ENCODE measurements around the gene HSD11B2. TPM values are rescaled to one million over a fixed set of nuclear protein-coding genes. Genes with fewer than 3 reads are reported as not detected.

The HSD11B2 gene
- total RNA-seq, 1 donor from 2014 or later: 8.5 TPM

DNA sequence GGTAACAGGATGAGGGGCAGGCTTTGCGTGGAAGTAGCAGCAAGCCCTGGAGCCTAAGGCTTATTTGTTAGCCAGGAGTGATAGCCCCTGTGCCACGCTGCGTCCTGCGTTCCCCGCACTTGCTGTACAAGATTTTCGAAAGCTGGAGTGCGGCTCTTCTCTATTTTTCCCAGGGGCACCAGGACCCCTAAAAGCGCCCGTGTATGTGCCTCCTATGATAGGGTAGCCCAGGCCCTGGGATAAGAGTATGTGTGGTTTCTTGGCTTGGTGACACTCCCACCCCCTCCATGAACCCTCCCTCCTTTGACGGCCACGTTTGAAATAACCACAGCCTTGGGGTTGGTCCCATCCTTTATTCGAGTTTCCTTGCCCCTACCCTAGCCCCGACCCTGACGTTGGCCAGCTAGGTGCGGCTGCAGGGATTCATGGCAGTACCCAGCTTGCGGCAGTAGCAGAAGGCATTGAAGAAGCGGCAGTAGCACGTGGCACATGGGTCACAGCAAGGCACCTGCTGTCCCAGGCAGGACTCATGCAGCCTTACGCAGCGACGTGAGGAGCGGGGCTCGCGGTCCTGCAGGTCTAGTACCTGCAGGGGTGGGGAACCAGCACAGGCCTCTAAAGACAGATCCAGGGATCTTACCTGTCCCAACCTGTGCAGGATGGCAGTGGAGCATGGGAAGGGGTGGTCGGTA lies 51.5 kb downstream of the HSD11B2 start:
- no peaks in the 10 kb centered on the region for H3K27me3 Mint-ChIP-seq
- peak overlapping the region; percentile 100 for H3K4me3 Mint-ChIP-seq
- peaks cover 8% of the 10 kb centered on the region for H3K4me1 Mint-ChIP-seq (ENCODE audit: unreplicated experiment)
- no peak overlapping the region for H3K27ac Mint-ChIP-seq
- H3K36me3 Mint-ChIP-seq: no peaks in the 10 kb centered on the region
- H3K9me3 Mint-ChIP-seq: no peaks in the 10 kb centered on the region
- DNase-seq (ENCODE audit: extremely low spot score, unreplicated experiment): no peak
- TF ChIP-seq, protein P1, sequence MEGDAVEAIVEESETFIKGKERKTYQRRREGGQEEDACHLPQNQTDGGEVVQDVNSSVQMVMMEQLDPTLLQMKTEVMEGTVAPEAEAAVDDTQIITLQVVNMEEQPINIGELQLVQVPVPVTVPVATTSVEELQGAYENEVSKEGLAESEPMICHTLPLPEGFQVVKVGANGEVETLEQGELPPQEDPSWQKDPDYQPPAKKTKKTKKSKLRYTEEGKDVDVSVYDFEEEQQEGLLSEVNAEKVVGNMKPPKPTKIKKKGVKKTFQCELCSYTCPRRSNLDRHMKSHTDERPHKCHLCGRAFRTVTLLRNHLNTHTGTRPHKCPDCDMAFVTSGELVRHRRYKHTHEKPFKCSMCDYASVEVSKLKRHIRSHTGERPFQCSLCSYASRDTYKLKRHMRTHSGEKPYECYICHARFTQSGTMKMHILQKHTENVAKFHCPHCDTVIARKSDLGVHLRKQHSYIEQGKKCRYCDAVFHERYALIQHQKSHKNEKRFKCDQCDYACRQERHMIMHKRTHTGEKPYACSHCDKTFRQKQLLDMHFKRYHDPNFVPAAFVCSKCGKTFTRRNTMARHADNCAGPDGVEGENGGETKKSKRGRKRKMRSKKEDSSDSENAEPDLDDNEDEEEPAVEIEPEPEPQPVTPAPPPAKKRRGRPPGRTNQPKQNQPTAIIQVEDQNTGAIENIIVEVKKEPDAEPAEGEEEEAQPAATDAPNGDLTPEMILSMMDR (conservative IDR thresholded peaks at IDR 0.05): no peak

DNA sequence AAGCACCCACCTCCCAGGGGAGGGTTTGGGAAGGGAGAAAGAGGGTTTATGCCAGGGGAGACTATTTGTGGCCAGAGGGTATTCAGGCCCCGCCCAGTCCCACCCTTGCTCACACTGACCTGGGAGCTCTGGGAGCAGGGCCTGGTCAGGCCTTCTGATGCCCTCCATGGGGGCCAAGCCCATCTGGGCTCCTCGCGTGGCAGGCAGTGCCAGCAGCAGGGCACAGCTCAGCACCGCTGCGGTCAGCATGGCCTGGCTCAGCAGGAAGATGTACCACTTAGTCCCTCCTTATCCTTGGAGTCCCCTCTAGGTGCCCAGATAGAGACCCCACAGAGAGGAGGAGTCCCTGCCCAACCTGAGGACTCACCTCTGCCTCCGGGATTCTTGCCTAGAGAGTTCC lies 52.2 kb downstream of the HSD11B2 start, which contains the start of gene AGRP:
AGRP (minus strand) TSS at position 398 of the 400 bp plus-strand sequence; CDS start at position 249, 149 bp downstream.
- no peaks in the 10 kb centered on the region for H3K27me3 Mint-ChIP-seq
- H3K4me3 Mint-ChIP-seq: peak within 1 kb of the TSS; percentile 100
- TF ChIP-seq, protein P1 (conservative IDR thresholded peaks at IDR 0.05): no peak
- peaks cover 8% of the 10 kb centered on the region for H3K4me1 Mint-ChIP-seq (ENCODE audit: unreplicated experiment)
- H3K9me3 Mint-ChIP-seq: no peaks in the 10 kb centered on the region
- DNase-seq (ENCODE audit: extremely low spot score, unreplicated experiment): no peak
- H3K36me3 Mint-ChIP-seq: no peaks in the 10 kb centered on the region
- no peak within 1 kb of the TSS for H3K27ac Mint-ChIP-seq

DNA sequence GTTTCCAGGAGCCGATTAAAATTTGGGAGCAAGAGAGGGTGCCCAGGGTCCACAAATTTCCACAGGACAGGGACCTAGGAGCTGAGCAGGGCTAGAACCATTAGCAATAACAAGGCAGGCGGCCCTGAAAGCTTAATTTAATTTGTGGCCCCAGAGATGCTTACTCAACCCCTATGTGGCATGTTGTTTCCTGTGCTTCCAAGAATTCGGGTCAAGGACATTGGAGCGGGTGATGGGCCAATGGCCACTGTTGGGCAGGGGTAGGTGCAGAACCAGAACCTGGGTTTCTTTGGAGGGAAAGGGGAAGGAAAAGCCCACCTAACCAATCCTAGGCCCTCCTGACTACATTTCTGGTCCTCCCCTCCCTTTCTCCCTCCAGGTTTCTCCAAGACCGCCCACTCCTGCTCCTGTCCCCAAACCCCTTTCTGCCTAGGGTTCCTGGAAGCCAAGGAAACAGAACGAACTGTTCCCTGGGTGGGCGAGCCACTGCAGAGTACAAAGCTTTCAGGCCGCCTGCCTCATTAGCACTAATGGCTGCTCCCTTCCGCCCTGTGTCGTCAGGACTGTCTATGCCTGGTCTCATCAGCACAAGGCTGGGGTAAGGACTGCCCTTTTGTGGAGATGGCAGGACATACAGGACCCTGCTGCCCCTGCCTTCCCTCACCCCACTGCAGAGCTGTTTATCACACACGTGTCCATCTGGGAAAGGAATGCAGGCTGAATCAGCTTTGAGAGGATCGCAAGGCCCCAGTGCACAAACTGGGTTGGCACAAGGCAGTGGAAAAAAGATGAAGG lies 53.0 kb downstream of the HSD11B2 start:
- no peak for DNase-seq (ENCODE audit: extremely low spot score, unreplicated experiment)
- Mint-ChIP-seq H3K27me3 (no peaks in the 10 kb centered on the region), H3K9me3 (no peaks in the 10 kb centered on the region), H3K27ac (no peak overlapping the region), H3K4me1 (ENCODE audit: unreplicated experiment) (peaks cover 11% of the 10 kb centered on the region), H3K4me3 (no peak overlapping the region), H3K36me3 (no peaks in the 10 kb centered on the region)
- TF ChIP-seq, protein P1 (conservative IDR thresholded peaks at IDR 0.05): no peak

DNA sequence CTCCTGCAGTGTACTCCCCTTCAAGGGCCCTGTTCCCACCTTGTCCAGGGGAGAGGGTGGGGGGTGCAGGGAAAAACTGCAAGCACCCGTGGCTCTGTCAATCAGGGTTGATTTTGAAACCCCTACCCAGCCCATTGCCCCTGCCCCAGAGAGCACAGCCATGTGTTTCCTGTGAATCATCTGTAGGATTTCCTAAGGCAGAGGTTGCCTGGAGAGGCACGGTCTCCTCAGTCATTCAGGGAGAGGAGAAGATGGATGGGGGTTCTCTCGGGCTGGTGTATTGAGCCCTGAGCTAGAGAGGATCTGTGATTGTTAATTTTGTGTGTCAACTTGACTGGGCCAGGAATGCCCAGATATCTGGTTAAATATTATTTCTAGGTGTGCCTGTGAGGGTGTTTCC lies 55.9 kb downstream of the HSD11B2 start:
- Mint-ChIP-seq H3K36me3 (no peaks in the 10 kb centered on the region), H3K27me3 (no peaks in the 10 kb centered on the region), H3K4me3 (no peak overlapping the region), H3K4me1 (ENCODE audit: unreplicated experiment) (peaks cover 12% of the 10 kb centered on the region), H3K9me3 (no peaks in the 10 kb centered on the region), H3K27ac (no peak overlapping the region)
- no peak for DNase-seq (ENCODE audit: extremely low spot score, unreplicated experiment)
- TF ChIP-seq, protein P1 (conservative IDR thresholded peaks at IDR 0.05): no peak

Other genes starting within 250 kb of the HSD11B2 start
- 43.5 and 77.8 TPM in 2 replicates for gene MATCAP1, start 247.2 kb upstream of the HSD11B2 start, total RNA-seq (ENCODE audit: low replicate concordance)
- 0.41 and 0.86 TPM in 2 replicates for gene EXOC3L1, start 241.0 kb upstream of the HSD11B2 start, total RNA-seq (ENCODE audit: low replicate concordance)
- 68.8 and 84.5 TPM in 2 replicates for gene E2F4, start 239.0 kb upstream of the HSD11B2 start, total RNA-seq (ENCODE audit: low replicate concordance)
- 9.6 and 19.8 TPM in 2 replicates for gene ELMO3, start 232.0 kb upstream of the HSD11B2 start, total RNA-seq (ENCODE audit: low replicate concordance)
- gene TMEM208, start 204.0 kb upstream of the HSD11B2 start, total RNA-seq (ENCODE audit: low replicate concordance): 49.2 and 64.4 TPM in 2 replicates
- 15.2 and 34.7 TPM in 2 replicates for gene FHOD1, start 183.6 kb upstream of the HSD11B2 start, total RNA-seq (ENCODE audit: low replicate concordance)
- gene SLC9A5, start 182.1 kb upstream of the HSD11B2 start, total RNA-seq (ENCODE audit: low replicate concordance): 1.0 and 4.4 TPM in 2 replicates
- 2.9 and 3.8 TPM in 2 replicates for gene PLEKHG4, start 151.6 kb upstream of the HSD11B2 start, total RNA-seq (ENCODE audit: low replicate concordance)
- gene KCTD19, start 104.4 kb upstream of the HSD11B2 start, total RNA-seq (ENCODE audit: low replicate concordance): 0.56 TPM in 1 of 2 replicates, not detected in the other
- 0.38 and 1.1 TPM in 2 replicates for gene LRRC36, start 104.3 kb upstream of the HSD11B2 start, total RNA-seq (ENCODE audit: low replicate concordance)
- 39.3 and 44.5 TPM in 2 replicates for gene TPPP3, start 37.6 kb upstream of the HSD11B2 start, total RNA-seq (ENCODE audit: low replicate concordance)
- gene ZDHHC1, start 14.6 kb upstream of the HSD11B2 start, total RNA-seq (ENCODE audit: low replicate concordance): 10.1 and 11.3 TPM in 2 replicates
- gene ATP6V0D1, start 50.0 kb downstream of the HSD11B2 start, total RNA-seq (ENCODE audit: low replicate concordance): 73.5 and 94.4 TPM in 2 replicates
- not detected in 2 replicates for gene AGRP, start 52.4 kb downstream of the HSD11B2 start, total RNA-seq (ENCODE audit: low replicate concordance)
- 38.5 and 43.1 TPM in 2 replicates for gene RIPOR1, start 97.7 kb downstream of the HSD11B2 start, total RNA-seq (ENCODE audit: low replicate concordance)
- 48.4 and 57.8 TPM in 2 replicates for gene CTCF, start 131.4 kb downstream of the HSD11B2 start, total RNA-seq (ENCODE audit: low replicate concordance)
- 2.8 and 3.4 TPM in 2 replicates for gene CARMIL2, start 214.0 kb downstream of the HSD11B2 start, total RNA-seq (ENCODE audit: low replicate concordance)
- 19.9 and 31.6 TPM in 2 replicates for gene ACD, start 229.1 kb downstream of the HSD11B2 start, total RNA-seq (ENCODE audit: low replicate concordance)
- gene PARD6A, start 229.8 kb downstream of the HSD11B2 start, total RNA-seq (ENCODE audit: low replicate concordance): 4.7 and 6.5 TPM in 2 replicates
- gene ENKD1, start 235.6 kb downstream of the HSD11B2 start, total RNA-seq (ENCODE audit: low replicate concordance): 12.2 and 18.8 TPM in 2 replicates
- gene C16orf86, start 235.7 kb downstream of the HSD11B2 start, total RNA-seq (ENCODE audit: low replicate concordance): 1.5 and 2.8 TPM in 2 replicates

Data from type B pancreatic cell (in vitro differentiated cells).